HG03571 (cell line): ENCODE data around the gene FBLN5.

Experiments used
- ATAC-seq: cut with Tn5 transposase; IDR thresholded peaks from one replicate; pipeline ENCODE4 v1.9.1; 2021; ENCODE audit not compliant: unreplicated experiment

The FBLN5 gene

DNA sequence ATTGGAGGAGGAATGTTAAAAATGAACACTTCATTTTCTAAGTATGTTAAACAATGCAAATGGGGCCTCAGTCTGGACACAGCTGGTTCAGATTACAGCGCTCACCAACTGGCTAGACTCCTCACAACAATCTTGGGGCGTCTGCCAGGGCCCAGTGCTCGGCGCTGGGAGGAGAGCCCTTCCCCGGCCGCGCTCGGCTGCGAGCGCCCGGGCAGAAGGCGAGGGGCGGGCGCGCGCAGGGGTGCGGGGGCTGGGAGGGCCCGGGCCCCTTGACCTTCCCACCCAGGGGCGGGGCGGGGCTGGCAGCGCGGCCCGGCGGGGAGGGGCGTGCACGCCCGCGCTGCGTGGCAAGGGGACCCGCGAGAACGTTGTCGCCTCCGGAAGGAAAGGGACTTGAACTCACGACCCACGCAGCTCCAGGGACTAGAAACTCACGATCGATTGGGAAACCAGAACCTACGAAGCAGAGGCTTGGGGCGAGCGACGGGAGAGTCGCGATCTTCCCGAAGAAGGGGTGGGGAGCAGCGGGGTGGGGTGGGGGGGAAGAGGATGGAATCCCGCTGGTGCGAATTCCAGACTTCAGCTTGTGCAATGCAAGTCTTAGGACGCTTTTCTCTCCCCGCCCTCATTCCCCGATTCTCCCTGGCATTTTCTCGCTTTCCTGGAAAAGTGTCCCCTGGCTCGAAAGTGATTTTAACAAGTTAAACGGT is at the start of gene FBLN5:
Gene FBLN5 (minus strand): TSS at position 220 of the 710 bp plus-strand sequence. CDS start 465 bp downstream, outside the sequence.
- no peak for ATAC-seq

DNA sequence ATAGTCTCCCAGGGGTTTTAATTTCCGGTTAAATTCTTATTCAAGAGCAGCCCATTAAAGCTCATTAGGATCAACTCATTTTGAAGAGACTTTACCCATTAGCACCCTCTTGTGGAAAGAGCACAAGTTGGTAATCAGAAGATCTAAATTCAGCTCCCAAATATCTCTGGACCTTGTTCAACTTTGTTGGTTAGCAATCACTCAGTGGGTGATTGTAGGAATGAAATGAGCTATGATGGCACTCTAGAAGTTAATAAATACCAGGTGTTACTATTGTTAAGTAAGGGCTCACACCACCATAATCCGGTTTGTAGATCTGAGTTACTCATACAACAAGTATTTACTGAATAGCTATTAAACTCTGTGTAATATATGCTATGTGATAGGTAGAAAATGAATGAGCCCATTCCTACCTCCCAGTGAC is 49.5 kb upstream of the FBLN5 start:
- no peak for ATAC-seq

- ATAC-seq, result no peak
Measured at GRCh38 chr14:91987192-91987591, 39.7 kb upstream of the FBLN5 start.

GRCh38 chr14:91985521-91986255 is 38.2 kb upstream of the FBLN5 start:
- ATAC-seq, result no peak

- ATAC-seq, result no peak
Measured at GRCh38 chr14:91985008-91985407, 37.5 kb upstream of the FBLN5 start.

DNA sequence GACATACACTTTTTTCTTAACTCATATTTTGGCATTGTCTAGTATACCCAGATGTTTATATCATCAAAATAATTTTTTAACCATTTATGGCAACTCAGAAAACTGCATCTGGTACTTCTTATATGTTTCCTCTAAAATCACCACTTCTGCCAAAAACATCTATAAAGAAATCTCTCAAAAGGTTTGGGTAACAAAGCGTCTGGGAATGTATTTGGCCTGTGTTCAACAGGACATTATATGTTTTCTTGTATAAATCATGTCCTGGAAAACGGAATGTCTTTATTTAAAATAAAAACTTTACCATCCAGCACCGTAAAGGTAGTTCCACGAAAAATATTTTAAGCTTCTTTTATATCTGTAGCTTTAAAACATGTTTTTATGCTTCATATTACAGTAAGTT is 36.1 kb upstream of the FBLN5 start:
- ATAC-seq, result no peak

DNA sequence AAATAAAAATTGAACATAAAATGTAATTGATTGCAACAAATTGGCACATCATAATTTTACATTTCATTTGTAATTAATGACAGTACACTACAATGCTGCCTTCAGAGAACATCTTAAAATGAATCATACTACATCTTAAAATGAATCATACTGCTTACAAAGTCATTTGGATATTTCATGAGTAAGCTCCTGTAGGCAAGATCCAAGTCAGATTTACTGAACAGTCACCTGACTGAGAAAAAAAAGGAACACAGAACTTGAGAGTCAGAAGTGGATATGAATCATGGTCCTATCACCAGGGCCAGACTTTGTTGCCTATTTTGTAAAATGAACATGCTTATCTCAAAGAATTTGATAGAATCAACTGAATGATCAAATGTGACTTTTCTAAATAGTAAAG is 32.7 kb upstream of the FBLN5 start:
- no peak for ATAC-seq

- no peak for ATAC-seq
Measured at GRCh38 chr14:91977884-91978283, 30.4 kb upstream of the FBLN5 start.

- no peak for ATAC-seq
Measured at GRCh38 chr14:91975763-91976162, 28.3 kb upstream of the FBLN5 start.

DNA sequence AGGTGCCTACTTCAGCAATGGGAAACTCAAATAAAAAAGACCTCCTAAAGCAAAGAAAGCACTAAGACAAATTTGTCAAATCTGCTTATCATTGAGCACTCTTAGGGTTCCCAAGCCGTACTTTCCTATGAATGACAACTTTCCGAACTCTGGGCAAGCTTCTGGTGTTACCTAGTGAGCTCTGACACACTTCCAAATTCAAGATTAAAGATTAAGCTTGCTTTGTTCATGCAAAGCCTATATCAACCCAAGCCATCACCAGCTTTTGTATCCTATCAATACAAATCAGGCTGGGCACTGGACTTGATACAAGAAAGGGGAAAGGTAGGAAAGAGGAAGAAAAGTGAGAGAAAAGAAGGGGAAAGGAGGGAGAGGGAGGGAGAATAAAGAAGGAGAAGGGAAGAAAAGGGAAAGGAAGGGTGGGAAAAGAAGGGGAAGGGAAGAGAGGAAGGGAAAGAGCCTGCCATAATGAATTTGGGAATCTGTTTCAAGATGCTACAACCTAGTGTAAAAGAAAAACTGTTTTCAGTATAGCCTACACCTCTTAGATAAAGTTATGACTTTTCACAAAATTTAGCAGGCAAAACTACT is 23.8 kb upstream of the FBLN5 start:
- ATAC-seq, result no peak

DNA sequence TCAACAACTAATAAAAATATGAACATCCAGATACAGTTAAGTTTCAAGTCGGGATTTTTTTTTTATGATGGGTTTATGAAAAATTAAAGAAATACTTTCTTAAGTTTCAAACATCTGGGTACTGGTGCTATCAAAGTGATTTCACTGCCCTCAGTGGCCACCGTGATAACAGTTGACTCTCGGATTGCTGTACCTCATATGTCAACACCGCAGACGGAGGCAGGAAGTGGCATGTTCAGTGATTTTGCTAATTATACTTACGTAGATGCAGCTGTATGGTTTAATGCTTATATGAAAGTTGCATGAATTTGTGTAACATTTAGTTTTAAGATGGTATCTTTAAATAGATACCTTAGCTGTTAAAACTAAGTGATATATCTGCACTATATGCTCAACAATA is 20.8 kb upstream of the FBLN5 start:
- ATAC-seq, result no peak

DNA sequence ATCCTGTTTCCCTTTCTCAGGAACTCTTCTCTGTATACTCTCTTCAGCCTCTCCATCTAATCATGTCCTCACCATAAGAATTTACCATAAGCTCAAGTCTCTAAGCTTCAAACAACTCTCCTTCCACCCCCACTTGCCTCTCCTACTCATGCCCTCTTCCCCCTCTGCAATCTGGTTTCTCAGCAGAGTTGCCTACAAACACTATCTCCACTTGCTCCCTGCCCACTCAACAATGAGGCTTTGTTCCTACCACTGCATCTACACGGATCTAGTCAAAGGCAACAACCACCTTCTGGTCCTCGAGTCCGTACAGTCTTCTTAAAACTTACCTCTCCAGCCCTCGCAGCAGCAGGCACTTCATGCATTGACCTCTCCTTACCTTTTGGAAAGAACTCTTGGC is 17.2 kb upstream of the FBLN5 start:
- ATAC-seq, result no peak

GRCh38 chr14:91964011-91964410 is 16.5 kb upstream of the FBLN5 start:
- no peak for ATAC-seq

GRCh38 chr14:91963465-91963864 is 16.0 kb upstream of the FBLN5 start:
- ATAC-seq, result no peak

DNA sequence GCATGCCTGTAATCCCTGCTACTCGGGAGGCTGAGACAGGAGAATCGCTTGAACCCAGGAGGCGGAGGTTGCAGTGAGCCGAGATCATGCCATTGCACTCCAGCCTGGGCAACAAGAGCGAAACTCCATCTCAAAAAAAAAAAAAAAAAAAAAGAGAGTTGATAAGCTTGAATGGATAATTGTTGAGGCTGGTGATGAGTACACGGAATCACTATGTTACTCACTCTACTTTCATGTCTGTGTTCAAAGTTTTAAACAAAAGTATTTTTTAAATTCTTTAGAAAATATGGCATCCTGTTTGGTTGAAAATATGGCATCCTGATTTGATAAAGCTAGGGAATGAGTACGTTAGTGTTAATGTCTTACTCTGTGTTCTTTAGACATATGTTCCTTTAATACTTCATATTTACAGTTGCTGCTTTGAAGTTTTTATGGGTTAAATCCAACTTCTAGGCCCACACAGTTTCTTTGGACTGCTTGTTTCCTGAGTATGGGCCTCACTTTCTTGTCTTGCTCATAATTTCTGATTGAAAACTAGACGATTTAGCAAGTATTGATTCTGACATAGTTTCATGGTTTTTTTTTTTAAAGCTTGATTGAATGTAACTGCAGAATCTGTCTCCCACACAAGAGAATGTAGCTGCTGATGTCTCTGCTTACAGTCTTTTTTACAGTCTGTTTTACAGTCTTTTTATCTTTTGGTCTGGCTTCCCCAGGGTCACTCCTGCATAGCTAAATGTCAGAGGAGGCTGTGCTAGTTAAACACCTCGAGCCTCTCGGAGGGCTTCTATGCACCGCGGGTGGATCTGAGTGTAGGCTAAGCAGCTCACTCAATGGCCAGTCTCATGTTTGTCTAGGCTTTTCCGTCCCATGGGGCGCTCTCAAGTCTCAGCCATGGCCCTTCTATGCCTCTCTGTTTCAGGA is 14.1 kb upstream of the FBLN5 start:
- ATAC-seq, result no peak

GRCh38 chr14:91957876-91958313 is 10.4 kb upstream of the FBLN5 start:
- ATAC-seq, result no peak

DNA sequence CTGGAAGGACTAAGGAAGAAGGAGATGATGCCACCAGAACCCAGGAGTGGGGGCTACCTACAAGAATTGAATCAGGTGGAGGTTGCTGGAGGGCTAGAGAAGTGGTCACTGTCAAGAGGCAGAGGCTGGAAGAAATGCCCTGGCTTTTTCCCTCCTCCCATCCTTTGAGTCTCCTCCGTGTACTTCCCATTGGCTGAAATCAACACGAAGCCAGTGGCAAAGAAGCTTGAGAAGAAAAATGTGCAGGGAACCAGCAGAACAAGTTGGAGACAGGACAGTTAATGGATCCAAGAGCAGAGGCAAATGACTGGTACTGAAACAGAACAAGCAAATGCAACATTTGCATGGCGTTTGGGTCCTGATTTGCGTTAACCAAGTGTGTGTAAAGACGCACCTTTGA is 9.1 kb upstream of the FBLN5 start:
- no peak for ATAC-seq

- ATAC-seq, result no peak
Measured at GRCh38 chr14:91955168-91955567, 7.7 kb upstream of the FBLN5 start.

GRCh38 chr14:91953170-91953985 is 5.9 kb upstream of the FBLN5 start:
- ATAC-seq, result no peak
